ENCODE data around the gene GAREM1. TPM values are rescaled to one million over a fixed set of nuclear protein-coding genes. Genes with fewer than 3 reads are reported as not detected.

GAREM1 gene
- total and polyA plus RNA-seq, 2 donors (not counting 3 experiments of a cell fraction or from before 2014, with no cell fraction given): 0.69 to 1.0 TPM

DNA sequence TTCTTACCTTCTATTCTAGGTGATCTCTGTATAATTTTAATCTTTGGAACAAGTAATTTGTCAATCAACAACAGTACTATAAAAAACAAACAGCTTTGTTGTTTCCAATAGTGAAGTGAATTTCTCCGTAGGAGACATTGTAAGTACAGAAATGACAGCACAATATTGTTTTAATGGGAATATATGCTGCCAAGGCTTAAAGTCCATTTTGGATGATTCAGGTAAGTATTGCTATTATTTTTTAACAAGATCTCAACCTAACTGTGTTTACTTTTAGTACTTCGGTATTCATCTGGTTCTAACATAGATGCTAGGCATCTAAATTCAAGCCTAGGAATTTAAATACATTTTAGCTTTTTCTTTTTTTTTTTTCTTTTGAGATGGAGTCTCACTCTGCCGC is 175.1 kb downstream of the GAREM1 start:
- TF ChIP-seq GATA2 (IDR thresholded peaks at IDR 0.05; ENCODE audit: insufficient read depth, insufficient read length, low read depth, low read length) (no peak), JUN (IDR thresholded peaks at IDR 0.05; ENCODE audit: borderline replicate concordance, insufficient read depth, insufficient read length, low read depth) (no peak), FOS (IDR thresholded peaks at IDR 0.05; ENCODE audit: borderline replicate concordance, insufficient read depth, low read length) (no peak), EZH2 (IDR thresholded peaks at IDR 0.05; ENCODE audit: borderline replicate concordance, low read depth, low read length, severe bottlenecking) (no peak), MYC (IDR thresholded peaks at IDR 0.05; ENCODE audit: low read depth, low read length) (no peak), POLR2A (IDR thresholded peaks at IDR 0.05; ENCODE audit: low read depth, low read length) (no peak), POLR2AphosphoS5 (IDR thresholded peaks at IDR 0.05; ENCODE audit: insufficient read depth, low read depth, low read length) (no peak)
- TF ChIP-seq, protein P1, sequence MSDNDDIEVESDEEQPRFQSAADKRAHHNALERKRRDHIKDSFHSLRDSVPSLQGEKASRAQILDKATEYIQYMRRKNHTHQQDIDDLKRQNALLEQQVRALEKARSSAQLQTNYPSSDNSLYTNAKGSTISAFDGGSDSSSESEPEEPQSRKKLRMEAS (IDR thresholded peaks at IDR 0.05; ENCODE audit: insufficient read depth, insufficient read length): no peak
- TF ChIP-seq, protein P2, sequence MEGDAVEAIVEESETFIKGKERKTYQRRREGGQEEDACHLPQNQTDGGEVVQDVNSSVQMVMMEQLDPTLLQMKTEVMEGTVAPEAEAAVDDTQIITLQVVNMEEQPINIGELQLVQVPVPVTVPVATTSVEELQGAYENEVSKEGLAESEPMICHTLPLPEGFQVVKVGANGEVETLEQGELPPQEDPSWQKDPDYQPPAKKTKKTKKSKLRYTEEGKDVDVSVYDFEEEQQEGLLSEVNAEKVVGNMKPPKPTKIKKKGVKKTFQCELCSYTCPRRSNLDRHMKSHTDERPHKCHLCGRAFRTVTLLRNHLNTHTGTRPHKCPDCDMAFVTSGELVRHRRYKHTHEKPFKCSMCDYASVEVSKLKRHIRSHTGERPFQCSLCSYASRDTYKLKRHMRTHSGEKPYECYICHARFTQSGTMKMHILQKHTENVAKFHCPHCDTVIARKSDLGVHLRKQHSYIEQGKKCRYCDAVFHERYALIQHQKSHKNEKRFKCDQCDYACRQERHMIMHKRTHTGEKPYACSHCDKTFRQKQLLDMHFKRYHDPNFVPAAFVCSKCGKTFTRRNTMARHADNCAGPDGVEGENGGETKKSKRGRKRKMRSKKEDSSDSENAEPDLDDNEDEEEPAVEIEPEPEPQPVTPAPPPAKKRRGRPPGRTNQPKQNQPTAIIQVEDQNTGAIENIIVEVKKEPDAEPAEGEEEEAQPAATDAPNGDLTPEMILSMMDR (IDR thresholded peaks at IDR 0.05; ENCODE audit: extremely low read depth in 1 of 2, insufficient read depth in 1 of 2, low read depth in 1 of 2, low read length in 2 of 2): no peak
- dilution Hi-C loops (cut with MboI; ENCODE audit: extremely low pct_ligation_motif_present, low sequenced_read_pairs): no loop called here

More for the DNA sequence above, 175.1 kb downstream of the GAREM1 start:
- intact Hi-C loops (cut with micrococcal nuclease): no loop called here
- H3K36me3 ChIP-seq (ENCODE audit: control insufficient read depth in 2 of 2, extremely low read depth in 1 of 2, insufficient read depth in 2 of 2, low read length in 2 of 2): no peaks in the 10 kb centered on the region
- no peaks in the 10 kb centered on the region for H3K4me1 ChIP-seq (ENCODE audit: control insufficient read depth, extremely low read depth, insufficient read depth, low read length)
- DNase-seq (ENCODE audit: low read depth, low spot score): no peak
- no peak overlapping the region for H3K27ac ChIP-seq (ENCODE audit: insufficient read depth, low read depth, low read length)
- no TSS peak for BruUV-seq (replicated peaks)
- H3K4me3 ChIP-seq (replicated peaks in 1 of 3; ENCODE audit: insufficient read depth in 1 of 3, low read depth in 1 of 3, low read length in 3 of 3): no peak overlapping the region
- H3K9me3 ChIP-seq (replicated peaks; ENCODE audit: control insufficient read depth, insufficient read depth, low read length): no peaks in the 10 kb centered on the region
- H4K20me1 ChIP-seq (replicated peaks; ENCODE audit: control insufficient read depth, extremely low read depth, insufficient read depth, low read length): no peaks in the 10 kb centered on the region
- CTCF ChIA-PET: interaction anchor here (0.6 to 2.1 kb wide), 4 partner anchors 15 to 254 kb away, joined by 3 to 13 read pairs (median 5); partner anchors contain the start of gene GAREM1
- H3K79me2 ChIP-seq (ENCODE audit: control insufficient read depth, insufficient read depth, low read length): no peaks in the 10 kb centered on the region
- no peak overlapping the region for H3K9ac ChIP-seq (replicated peaks; ENCODE audit: extremely low read depth, insufficient read depth, low read length)
- POLR2A ChIA-PET: no interaction called here
- no peak for FAIRE-seq
- H2AFZ ChIP-seq (ENCODE audit: low read depth, low read length): no peak overlapping the region
- H3K27me3 ChIP-seq (ENCODE audit: control insufficient read depth in 2 of 2, insufficient read depth in 2 of 2, low read length in 2 of 2): peaks cover 8 to 19% of the 10 kb centered on the region in 2 experiments
- H3K4me2 ChIP-seq (ENCODE audit: insufficient read depth, low read length): no peak overlapping the region
- no peaks in the 10 kb centered on the region for H3K9me1 ChIP-seq (replicated peaks; ENCODE audit: control insufficient read depth, extremely low read depth, insufficient read depth, low read length)

Data from endothelial cell of umbilical vein (primary cell).